Fibroblast of upper back skin (primary cell): ENCODE measurements around the gene CACTIN.

ENCODE experiments used
- DNase-seq: peaks from one replicate; pipeline ENCODE4 v3.0.0-alpha.2; 2013

CACTIN gene

DNA sequence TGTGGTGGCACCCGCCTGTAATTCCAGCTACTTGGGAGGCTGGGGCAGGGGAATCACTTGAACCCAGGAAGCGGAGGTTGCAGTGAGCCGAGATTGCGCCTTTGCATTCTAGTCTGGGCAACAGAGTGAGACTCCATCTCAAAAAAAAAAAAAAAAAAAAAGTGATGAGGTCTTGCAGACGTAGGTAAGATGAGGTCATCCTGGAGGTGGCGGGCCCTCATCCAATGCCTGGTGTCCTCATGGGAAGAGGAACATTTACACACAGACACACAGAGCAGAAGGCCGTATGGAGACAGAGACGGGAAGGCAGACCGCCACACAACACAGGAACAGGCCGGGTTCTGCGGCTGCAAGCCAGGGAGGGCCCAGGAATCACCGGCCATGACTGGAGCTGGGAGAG lies 4.4 kb downstream of the CACTIN start:
- DNase-seq = no peak

DNA sequence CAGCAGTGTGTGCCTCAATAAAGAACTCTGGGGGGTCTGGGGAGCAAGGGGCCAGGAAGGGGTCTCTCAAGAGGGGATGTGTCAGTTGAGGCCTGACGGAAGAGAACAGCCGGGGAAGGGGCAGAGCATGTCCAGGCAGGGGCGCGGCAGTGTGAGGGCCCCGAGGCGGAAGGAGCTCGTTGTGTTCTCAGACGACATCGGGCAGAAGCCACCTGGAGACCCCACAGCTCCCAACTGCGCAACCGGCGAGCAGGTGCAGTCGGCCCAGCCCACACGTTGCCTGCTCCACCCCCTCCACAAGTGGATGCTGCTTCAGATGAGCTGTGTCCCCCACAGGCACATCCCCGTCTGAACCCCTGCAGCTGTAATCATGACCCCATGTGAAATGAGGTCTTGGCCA lies 4.9 kb downstream of the CACTIN start:
- no peak for DNase-seq

DNA sequence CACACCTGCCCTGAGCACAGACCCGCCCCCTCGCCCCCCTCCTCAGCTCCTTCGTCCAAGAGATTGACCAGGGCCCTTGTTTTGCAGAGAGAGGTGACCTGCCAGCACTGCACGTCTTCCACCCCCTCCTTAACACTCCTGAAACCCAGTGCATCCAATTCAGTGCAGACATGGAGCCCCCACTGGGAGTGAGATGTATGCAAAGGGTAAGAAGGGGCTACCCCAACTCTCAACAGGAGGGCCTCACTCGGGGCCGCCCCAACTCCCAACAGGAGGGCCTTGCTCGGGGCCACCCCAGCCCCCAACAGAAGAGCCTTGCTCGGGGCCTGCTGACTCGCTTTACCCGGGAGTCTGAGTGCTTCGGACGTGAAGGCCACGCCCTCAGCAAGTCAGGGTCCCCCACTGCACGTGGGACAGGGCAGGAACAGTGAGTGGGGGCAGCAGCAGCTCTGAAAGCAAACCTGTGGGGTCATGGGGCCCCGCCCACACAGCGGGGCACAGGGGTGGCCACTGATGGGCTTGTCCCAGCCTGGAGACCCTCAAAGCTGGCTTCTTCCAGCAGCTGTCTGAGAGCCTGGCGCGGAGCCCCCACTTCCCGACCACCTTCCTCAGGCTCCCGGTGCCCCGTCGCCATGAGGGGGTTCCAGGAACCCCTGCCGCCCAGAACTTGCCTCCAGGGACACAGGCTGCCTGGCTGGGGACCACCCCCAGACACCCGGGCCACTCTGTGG lies 5.6 kb downstream of the CACTIN start:
- no peak for DNase-seq

DNA sequence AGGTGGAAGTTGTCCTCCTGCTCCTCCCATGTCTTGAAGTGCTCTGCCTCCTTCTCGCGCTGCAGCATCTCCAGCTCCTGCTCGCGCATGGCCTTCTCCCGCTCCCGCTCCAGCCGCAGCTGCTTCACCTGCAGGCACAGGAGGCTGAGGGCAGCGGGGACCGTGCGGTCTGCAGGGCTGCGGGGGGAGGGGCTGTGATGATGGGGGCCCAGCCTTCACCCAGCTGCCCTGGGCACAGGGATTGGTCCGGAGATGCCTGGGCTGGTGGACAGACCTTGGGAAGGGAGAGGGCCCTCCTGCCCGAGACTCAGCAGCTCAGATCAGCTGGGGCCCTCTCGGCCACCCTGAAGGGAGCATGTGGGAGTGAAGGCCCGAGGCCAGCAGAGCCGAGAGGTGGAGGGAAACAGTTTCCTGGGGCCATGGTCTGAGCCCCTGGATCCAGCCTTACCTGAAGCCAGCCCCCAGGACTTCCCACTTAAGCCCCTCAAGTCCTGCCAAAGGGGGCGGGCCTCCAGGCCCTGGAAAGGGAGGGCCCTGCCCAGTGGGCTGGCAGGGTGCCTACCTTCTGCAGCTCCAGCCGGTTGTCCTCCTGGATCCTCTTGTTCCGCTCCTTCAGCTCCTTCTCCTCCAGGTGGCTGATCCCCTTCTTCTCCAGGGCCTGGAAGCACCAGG lies 6.3 kb downstream of the CACTIN start:
- no peak for DNase-seq

DNA sequence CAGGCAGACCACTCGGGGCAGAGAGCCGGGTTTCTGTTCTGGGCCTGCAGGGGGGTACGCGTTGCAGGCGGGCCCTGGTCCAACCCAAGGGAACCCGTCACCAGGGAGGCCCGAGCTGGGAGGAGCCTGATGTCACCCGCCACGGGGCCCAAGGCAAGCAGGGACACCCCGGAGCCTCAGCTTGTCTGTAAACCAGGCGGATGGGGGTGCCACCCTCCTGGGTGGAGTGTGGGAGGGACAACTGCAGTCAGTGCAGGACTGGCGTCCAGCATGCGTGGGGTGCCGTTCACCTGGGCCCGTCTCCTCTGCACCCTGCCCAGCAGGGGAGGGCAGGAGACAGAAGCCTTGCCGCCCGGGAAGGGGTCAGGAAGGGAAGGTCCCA lies 7.0 kb downstream of the CACTIN start:
- no peak for DNase-seq

DNA sequence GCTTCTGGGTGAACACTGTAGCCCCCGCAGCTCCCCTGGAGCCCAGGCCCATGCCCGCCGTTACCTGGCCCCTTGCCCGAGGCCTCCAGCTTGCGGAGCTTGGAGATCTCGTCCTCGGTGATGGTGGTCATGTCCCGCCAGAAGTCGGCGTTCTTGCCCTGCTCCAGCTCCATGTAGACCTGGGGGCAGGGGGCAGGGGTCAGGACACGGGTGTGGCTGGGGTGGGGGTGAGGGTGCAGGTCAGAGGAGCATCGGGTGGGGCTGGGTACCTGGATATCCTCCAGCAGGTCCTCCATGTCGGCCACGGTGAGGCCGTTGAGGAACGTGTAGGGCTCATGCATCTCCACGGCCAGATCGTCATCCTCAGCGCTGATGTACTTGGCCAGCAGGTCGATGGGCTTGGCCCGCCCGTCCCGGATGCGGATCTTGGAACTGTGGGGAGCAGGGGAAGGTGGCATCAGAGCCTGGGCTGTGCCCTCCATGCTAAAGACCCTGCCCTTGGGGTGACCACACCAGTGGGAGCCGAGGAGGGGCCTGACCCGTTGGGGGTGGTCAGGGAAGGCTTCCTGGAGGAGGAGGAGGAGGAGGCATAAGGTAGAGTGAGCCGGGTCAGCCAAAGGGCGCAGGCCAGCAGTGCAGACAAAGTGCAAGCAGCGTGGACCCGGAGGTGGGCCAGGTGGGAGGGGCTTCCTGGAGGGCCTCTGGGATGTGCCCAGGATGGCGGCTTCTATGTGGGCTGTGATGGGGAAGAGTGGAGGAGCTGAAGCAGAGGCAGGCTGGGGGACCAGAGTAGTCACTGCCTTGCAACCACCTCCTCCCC lies 7.6 kb downstream of the CACTIN start:
- DNase-seq = no peak

DNA sequence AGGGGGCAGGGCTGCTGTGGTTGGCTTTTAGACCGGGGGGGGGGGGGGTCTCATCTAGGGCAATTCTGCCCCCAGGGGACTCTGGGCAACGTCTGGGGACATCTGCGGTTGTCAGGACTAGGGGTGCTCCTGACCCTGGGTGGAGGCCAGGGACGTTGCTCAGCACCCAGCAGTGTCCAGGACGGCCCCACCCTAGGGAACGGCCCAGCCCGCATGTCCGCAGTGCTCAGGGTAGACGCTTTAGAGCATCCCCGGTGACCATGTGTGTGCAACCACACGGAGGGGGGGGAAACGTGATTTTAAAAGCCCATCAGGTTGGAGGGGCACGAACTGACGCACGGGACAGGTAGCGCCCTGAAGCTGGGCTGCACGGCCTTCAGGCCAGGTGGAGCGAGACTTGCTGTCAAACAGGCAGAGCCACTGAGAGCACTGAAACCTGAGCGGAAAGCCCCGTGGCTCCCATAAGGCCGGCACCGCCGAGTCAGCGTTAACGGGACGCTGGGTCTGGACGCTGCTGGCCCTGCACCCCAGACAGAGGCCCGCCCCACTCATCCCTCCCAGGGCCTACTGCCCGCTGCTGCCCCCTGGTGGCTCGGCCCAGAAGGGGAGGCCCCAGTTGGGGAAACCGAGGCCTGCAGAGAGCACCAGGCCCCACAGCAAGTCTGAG lies 8.3 kb downstream of the CACTIN start:
- peak; percentile 43 for DNase-seq

DNA sequence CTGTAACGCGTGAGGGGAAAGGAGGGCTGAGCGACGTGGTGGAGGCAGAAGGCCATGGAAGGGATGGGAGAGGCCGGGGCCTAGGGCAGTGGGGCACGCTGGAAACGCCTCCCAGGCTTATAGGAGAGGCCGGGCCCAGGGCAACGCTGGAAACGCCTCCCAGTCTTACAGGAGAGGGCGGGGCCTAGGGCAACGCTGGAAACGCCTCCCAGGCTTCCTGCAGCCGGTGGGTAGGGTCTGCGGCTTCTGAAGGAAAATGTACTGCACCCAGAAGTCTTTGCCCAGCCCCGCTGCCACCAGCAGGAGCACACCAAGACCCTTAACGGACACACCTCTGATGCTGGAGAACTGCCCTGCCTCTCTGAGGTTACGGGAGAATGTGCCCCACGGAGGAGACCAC lies 9.1 kb downstream of the CACTIN start:
- DNase-seq = no peak

DNA sequence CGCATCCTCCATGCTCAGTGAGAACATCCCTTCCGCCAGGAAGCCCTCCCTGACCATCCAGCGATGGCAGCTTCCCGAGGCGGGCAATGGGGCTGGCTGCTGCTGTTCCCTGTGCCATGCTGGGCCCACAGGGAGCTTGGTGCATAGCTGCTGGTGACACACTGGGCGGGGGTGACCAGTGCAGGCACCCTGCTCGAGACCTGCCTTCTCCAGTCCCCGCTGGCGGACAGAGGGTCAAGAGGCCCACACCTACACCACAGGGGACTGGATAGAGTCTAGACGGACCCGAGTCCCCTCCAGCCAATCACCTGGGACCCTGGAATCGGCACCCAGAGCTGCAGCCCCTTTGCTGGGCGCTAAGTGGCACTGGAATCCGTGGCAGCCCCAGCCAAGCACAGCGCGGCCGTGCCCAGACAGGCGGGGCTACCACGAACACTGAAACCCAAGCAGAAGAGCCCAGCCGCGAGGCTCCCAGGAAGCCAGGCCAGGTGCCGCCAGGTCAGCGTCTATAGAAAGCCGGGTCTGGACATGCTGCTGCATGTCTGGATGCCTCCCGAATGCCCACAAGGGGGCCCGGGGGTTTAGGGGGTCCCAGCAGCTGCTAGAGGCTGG lies 11.0 kb downstream of the CACTIN start:
- DNase-seq = no peak

DNA sequence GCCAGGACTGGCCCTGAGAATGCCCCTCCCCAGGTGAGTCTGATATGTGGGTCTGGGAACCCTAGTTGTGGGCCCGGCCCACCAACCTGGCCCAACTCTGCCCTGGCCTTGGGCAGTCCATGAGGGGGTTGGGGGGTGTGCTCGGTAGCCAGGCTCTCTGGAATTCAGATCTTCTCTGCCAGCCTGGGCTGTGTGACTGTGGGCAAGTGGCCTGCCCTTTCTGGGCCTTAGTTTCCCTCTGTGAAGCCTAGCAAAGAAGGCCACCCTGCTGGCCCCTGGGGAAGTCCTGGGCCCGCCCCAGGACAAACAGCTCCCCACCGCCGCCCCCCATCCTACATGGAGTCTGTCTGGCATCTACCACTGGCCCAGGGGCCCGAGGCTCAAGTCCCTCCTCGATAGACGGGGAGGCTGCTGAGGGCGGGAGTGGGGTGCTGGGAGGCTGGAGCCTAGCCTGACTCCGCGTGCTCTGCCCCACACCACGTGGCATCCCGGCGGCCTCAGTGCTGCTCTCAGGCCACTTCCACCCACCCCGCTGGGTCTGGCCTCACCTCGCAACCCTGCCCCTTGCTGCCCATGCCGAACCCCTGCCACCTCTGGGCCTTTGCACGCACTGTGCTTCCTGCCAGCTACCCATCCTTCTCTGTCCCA lies 11.6 kb downstream of the CACTIN start:
- no peak for DNase-seq

DNA sequence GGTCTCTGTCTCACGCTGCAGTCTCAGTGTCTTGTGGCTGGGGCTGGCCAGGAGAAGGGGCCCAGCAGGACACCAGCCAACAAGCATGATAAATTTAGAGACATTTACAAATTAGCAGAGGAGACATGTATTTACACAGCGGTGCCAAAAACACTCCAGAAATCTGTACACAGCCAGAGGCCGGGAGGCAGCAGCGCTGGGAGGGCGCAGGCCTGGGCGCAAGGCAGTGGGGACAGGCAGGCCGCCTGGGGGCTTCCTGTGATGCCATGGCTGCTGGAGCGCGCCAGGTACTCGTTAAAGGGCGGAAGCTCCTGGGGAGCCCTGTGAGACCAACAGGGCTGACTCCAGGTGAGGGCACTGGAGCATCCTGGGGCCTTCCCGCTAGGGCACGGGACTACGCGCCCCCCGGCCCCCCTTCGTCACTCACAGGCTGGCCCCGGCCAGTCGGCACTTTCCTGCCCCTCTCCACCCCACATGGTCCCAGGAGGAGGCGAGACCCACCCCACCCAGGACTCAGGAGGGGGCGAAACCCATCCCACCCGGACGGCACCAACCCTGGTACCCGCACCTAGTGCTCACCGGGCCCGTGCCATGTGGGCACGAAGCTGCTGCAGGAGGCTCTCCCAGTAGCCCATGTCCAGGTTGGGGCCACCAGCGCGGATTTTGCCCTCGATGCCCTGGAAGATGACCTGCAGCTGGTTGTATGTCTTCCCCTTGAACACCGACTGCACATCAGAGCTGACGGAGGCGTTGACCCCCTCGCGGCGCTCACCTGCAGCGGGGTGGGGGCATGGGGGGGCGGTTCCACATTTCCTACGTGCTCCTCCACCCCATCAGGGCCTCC lies 12.6 kb downstream of the CACTIN start:
- no peak for DNase-seq

DNA sequence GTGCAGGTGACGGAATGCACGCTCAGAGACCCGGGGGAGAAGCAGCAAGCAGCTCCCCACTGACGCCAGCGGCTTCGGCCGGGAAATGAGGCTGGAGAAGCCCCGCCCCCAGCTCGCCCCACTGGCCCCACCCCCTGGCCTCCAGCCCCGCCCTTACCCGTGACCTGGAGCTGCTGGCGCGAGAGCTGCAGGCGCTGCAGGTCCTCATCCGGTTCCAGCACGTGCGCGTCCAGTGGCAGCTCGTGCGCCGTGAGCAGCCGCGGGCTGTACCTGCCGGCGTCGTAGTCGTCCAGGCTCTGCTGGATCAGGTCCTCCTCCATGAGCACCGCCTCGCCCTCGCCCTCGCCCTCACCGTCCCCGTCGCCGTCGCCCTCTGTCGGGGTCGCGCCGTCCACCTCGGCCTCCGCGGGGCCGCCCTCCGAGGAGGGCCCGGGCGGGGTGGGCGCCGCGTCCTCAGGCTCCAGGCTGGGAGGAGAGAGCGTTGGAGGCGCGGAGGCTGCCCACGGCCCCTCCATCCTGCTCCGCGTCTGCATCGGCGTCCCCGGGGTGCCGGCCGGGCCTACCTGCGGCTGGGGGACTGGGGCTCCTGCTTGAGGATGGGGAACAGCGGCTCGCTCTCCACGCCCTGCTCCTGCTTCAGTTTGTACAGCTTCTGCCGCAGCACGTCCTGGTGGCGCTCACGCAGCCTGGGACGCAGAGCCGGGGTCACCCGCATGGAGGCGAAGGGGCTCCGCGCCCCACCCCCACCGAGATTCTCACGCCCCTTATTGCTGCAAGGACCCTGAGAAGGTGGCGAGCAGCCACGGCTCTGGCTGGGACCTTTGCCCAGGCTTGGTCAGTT lies 13.5 kb downstream of the CACTIN start:
- DNase-seq = no peak

DNA sequence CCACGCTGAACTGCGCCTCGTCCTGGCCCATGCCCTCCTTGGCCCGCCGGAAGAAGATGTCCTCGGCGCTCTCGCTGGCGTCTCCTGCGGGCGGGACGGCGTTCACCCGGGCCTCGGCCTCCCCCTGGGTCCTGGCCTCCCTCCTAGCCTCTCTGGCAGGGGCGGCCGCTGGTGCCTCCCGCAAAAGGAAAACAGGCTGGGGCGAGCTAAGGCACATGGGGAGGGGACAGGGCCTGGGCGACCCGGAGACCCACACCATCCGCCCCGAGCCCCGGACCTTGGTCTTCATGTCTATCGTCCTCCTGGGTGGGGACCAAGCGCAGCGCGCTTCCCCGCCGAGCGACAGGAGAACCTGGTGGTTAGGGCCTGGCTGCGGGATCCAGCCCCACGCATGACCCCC lies 14.3 kb downstream of the CACTIN start:
- DNase-seq = no peak

DNA sequence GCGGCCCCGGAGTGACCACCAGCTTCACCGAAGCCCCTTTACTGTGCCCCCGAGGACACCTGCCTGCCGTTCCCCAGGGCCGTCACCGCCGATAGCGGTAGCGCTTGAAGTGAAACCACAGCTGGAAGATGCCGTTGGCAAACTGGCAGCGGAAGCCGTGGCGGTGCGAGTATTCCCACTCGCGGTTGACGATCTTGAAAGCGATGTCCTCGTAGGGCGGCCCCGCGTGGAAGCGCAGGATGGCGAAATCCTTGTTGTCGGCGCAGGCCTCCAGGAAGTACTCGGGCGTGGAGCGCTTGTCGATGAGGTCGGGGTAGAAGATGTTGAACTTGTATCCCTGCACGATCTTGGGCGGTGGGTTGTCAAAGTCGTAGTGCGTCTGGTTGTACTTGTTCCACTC lies 14.7 kb downstream of the CACTIN start:
- no peak for DNase-seq

DNA sequence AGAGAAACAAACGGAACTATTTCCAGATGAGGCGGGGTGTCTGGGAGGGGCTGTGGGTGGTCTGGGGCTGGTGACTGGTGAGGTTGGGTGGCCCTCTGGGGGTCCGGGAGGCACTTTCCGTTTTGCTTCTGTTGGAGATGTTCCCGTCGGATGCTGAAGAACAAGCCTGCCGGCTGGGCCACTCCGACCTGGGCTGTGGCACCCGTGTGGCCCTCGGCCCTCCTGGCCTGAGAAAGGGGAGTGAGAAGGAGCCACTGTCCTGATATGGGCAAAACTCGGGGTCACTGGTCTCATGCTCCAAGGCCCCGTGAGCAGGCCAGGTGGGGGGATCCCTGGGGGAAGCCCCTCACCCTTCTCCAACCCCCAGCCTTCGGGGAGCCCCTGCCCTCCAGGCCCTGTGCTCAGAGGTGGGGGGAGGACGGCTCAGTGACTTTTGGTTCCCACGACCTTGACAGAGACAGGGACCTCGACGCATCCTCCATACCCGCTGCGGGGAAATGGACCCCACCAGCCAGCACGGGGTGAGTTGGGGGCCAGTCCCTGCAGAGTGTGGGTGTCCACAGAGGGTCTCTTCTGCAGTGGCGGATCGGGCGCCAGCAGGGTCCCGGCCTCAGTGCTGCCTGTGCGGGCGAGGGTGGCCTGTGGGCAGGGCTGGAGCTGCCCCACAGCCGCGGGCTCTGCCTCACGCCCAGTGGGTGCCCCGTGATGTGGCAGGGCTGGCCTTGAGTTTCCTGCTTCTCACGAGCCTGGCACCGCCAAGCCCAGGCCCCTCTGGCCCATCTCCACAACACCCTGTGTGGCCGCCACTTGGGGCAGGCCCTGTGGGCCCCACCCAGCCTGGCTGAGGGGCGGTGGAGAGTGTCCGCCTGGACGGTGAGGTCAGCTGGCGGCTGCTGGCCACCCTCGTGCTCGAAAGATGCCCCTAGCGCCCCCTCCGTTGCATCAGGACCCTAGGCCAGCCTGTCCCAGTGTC lies 15.6 kb downstream of the CACTIN start:
- DNase-seq = no peak

DNA sequence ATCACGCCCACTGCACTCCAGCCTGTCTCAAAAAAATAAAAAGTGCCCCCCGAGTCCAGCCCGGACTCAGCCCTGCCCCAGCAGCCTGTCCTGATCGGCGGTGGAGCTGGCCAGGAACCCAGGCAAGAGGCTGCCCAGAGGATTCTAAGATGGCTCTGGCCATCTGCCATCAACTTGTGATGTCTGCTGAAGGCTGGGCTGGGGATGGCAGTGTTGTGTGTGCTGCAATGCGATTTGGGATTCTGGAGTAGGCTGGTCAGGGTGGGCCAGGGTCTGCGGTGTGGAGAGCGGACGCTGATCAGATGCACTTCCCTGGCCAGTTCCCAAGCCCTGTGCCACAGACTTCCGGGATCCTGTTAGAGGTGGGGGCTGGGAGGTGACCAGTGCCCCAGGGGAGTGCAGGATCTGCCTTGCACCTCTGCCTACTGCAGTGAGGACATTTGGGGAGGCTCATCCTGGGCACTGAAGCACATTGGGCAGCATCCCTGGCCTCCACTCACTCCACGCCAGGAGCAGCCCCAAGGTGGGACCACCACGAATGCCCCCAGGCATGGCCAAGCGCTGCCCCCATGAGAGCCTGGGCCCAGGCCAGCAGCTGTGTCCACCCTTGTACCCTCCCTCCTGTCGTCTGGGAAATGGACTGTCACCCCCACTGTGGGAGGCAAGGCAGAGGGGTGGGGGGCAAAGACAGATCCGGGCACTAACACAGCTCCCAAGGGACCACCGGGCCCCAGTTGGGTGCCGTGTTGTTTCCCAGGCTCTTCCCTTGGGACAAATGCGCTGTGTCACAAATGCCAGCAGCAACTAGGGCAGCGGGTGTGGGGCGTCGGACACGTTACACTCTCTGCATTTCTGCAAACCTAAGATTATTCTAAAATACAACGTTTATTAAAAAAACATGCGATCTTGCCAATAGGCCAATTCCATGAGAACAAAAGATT lies 16.5 kb downstream of the CACTIN start:
- no peak for DNase-seq

DNA sequence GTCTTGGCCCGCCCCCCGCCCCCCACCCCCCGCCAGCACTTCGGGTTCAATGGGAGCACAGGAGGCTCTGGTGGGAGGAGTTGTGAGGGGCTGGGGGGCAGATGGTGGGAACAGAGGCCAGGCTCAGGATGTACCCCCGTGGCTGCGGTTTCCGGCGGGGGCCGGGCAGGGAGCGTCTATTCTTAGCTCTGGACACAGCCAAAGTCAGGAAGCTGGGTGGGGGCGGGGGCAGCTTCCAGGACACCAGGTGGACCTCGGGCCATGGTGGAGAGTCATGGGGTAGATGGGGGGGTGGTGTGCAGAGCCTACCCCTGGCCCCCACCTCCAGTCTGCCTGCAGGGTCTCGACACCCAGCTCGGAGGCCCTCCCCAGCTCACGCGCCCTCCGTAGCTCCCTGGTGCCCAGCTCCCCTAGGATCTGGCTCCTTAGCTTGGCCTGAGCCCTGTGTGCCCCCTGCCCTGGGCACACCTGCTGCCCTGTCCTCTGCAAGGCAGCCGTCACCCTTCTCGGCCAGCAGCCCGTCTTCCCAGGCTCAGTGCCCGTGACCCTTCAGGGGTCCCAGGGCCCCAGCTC lies 17.8 kb downstream of the CACTIN start:
- DNase-seq = peak; percentile 28
